Renal cortex interstitium (tissue), 11 donors: ENCODE results near the gene KLHDC7A. TPM values are rescaled to one million over a fixed set of nuclear protein-coding genes. Genes with fewer than 3 reads are reported as not detected.

Experiments
- DNase-seq, 11 donors: peaks; one replicate each; pipeline ENCODE4 v3.0.0-alpha.2; 2013; ENCODE audit warnings: low read depth in 9 of 11, low spot score in 4 of 11; ENCODE audit errors: extremely low read depth in 1 of 11
- polyA plus RNA-seq, 3 donors: library from polyadenylated mRNA; unstranded; fragments of 120-200 nt; gene quantifications; one replicate each; pipeline ENCODE4 v1.2.1, GENCODE V29; 2013; ENCODE audit not compliant: insufficient read length in 3 of 3

KLHDC7A gene
- polyA plus RNA-seq, 3 donors, result 11.1 to 11.6 (median 11.2) TPM

DNA sequence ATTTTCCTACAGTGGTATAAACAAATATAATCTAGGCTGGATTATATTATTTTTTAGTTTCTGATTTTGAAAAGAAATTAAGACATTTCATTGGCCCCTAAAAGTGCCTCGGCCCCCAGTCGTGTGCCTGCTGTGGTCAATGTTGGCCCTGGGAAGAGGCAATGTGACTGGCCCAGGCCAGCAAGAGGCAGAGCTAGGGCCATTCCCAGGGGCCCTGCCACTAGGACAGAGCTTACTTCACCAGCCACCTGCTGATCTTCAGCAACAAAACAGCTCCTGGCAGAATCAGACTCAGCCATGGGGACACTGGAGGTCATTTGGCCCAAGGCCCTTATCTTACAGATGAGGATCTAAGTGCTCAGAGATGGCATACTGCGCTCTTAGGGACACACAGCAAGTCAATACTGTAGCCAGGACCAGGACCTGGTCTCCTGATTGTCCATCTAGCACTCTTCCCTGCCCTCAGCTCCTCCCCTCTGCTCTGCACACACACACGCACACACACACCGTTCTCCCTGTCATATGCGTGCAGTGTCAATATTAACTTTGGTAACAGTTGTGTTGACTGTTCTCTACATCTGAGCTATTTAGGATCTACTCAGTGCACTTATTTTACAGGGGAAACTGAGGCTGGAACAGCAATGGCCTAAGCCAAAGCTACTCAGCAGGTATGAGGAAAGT lies 16.6 kb upstream of the KLHDC7A start:
- DNase-seq, result no peak

DNA sequence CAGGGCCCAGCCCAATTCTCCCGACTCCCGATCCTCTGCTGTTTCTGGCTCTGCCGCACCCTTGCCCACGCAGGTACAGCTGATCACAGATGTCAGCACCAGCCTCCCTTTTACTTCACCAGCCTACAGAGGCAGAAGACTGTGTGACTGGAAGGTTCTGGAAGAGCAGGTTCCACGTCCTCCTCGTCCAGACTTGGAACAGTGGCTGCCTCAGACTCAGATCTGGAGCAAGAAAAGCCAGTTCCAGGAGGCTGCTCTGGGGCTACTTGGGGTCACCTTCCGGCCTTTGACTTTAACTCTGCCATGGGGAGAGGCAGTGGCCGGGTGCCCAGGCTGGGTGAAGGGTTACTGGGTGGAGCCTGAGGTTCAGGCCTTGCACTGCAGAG lies 16.1 kb upstream of the KLHDC7A start:
- DNase-seq, result no peak

GRCh38 chr1:18466676-18467075 lies 14.1 kb upstream of the KLHDC7A start:
- no peak for DNase-seq

DNA sequence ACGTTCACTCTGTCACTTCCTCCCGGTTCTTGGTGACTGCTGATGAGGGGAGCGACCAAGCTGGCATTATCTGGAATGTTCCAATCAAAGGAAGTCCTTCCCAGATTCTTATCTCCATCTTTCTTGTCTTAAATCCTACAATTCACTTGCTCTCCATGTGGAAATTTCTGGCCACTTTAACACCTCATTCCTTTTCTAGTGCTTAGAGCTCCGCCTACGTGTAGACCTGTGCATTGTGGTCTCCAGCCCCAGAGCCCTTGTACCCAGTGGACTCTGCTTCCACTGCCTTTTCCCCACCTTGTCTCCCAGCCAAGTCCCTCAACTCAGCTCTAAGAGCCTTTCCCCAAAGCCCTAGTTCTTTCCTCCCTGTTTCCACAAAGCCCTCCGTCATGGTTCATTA lies 12.2 kb upstream of the KLHDC7A start:
- no peak for DNase-seq

GRCh38 chr1:18469514-18469913 lies 11.2 kb upstream of the KLHDC7A start:
- no peak for DNase-seq

DNA sequence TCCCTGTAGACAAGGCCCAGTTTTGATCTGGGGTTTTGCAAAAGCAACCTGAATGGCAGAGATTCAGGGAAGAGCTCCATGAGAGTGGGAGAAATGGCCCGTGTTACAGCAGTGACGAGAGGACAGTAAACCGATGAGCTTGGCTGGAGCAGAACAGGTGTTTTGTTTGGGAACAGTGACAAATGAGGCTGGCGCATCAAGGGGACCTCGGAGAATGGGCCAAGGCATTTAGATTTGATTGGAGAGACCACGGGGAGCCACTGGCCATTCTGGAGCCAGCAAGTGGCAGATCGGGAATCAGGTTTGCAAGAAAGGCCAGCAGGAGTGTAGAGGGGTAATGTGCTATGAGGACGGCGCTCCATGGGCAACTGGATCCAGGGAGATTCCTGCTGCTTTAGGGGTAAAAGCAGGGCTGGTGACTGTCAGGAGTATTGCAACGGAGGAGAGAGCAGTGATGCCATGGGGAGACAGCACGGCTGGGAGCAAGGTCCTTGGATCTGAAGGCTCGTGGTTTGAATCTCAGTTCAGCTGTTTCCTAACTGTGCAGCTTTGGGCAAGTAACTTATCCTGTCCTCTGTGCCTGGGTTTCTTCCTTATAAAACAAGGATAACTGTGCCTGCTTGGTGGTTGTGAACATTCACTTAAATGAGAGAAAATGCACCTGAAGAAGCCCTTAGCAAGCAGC lies 9.9 kb upstream of the KLHDC7A start:
- DNase-seq, result no peak

DNA sequence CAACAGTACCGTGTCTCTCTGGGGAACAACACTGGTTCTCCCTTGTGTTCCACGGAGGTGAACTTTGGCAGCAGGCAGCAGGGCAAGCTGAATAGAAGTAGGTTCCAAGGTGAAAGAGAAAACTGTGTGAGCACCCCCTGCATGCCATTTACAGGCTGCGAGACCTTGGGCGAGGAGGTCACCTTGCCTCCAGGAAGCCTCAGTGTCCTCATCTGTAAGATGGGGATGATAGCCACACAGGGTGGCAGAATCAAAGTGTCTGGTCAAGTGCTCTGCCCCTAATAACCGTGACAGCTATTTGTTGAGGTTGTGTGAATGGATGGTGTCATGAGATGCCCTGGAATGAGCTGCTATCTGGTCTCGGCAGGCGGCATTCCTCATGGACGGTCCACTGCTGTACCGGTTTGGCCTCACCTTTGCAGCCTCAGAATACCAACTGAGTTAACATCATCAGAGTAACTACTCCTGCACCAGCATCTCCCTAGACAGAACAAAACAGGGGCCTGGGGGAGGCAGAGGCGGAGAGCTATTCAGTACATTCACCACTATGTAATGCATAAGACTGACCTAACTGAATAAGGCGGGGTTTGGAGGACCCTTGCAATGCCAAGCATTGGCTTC lies 7.4 kb upstream of the KLHDC7A start:
- DNase-seq, result no peak

GRCh38 chr1:18474559-18475175 lies 6.1 kb upstream of the KLHDC7A start:
- DNase-seq, result no peak

- DNase-seq, result peak in 2 of 11 donors; percentile 18 to 22
Observed at GRCh38 chr1:18475234-18475905, 5.4 kb upstream of the KLHDC7A start.

DNA sequence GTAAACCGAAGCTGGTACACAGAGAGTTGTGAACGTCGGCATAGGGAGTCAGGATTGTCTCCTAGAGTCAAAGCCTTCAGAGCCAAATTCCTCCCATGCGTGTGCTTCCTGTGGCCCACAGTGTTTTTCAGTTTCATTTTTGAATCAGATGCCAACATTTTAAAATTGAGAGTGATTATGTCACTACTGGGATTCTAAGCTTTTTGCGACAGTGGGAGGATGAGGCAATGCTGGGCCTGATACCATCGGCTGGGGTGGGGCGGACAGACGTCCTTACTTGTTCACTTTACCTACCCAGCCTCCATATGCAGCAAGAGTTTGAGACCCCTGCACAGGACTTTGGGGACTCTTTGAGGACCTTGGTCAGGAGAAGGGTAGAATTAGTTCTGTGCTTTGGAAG lies 1.3 kb upstream of the KLHDC7A start:
- DNase-seq, result no peak

DNA sequence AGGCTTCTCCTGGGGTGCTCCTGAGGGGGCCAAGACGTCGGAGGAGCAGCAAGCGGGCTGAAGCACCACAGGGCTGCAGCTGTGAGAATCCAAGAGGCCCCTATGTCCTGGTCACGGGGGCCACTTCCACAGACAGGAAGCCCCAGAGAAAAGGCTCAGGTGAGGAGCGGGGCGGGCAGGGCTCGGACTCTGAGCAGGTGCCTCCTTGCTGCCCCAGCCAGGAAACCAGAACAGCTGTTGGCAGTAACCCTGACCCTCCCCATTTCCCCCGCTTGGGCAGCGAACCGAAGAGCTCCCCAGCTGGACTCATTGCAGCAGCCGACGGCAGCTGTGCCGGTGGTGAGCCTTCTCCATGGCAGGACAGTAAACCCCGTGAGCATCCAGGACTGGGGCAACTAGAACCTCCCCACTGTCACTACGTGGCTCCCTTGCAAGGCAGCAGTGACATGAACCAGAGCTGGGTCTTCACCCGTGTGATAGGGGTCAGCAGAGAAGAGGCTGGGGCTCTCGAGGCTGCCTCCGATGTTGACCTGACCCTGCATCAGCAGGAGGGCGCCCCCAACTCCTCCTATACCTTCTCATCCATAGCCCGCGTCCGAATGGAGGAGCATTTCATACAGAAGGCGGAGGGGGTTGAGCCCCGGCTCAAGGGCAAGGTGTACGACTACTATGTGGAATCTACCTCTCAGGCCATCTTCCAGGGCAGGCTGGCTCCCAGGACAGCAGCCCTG lies 625 bp downstream of the KLHDC7A start:
- DNase-seq, result peak in 6 of 11 donors; percentile 26 to 58 (median 51)

- no peak for DNase-seq
Observed at GRCh38 chr1:18481921-18482701, 1.4 kb downstream of the KLHDC7A start.

DNA sequence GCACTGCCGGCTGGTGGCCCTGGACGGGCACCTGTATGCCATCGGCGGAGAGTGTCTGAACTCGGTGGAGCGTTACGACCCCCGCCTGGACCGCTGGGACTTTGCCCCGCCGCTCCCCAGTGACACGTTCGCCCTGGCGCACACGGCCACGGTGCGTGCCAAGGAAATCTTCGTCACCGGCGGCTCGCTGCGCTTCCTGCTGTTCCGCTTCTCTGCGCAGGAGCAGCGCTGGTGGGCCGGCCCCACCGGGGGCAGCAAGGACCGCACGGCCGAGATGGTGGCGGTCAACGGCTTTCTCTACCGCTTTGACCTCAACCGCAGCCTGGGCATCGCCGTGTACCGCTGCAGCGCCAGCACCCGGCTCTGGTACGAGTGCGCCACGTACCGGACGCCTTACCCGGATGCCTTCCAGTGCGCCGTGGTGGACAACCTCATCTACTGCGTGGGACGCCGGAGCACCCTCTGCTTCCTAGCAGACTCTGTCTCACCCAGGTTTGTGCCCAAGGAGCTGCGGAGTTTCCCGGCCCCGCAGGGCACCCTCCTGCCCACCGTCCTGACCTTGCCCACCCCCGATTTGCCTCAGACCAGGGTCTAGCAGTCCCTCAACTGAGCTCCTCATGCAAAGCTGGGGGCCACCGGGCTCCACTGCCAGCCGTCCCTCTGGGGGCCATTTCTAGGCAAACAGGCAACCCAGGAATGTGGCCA lies 2.1 kb downstream of the KLHDC7A start:
- DNase-seq, result no peak

DNA sequence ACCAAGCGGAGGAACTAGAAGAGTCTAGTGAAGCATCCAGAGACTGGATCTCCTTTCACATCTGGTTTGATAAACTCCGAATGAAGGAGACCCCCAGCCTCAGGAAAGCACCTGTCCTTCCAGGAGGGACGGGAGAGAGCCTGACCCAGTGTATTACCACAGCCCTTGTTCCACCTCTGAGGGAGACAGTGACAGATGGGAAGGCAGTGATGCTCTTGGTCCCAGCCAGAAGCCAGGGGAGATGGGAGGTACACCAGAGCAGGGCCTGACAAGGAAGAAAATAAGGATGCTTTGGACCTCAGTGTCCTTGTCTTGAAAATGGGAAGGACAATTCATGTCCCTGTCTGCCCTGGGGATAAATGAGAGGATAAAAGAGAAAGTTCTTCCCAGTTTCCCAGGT lies 3.5 kb downstream of the KLHDC7A start:
- no peak for DNase-seq

DNA sequence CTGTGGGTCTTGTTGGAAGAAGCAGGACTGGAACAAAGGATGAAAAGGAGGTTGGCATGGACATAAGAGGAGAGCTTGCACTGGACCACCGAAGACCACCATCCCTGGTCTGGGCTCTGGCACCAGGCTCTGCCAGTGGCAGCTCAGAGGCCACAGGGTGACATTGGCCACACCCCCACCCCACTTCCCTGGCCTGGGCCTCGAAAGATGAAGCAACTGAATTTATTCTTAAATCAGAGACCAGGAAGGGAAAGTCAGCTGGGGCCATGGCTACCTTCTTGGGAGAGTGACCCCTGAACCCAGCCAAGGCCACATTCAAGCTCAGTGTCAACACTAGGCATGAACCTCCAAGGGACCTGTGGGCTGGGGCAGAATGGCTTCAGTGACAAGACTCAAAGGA lies 4.0 kb downstream of the KLHDC7A start:
- DNase-seq, result no peak

DNA sequence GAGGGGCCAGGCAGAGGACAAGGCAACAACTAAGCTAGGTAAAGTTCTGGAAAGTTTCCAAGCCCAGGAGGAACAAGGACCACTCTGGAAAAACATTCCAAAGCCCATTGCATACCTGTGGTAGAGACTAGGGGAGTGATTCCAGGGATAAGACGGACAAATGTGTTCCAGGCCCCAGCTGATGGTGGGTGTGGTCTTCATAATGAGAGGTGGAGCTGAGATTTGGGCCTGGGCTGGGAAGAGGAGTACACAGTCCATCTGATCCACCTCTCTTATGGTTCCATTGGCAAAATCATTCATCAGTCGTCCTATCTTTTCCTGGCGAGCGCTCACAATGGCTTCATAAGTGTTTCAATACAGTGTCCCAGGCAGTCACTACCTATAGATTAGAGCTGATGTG lies 4.5 kb downstream of the KLHDC7A start:
- no peak for DNase-seq

DNA sequence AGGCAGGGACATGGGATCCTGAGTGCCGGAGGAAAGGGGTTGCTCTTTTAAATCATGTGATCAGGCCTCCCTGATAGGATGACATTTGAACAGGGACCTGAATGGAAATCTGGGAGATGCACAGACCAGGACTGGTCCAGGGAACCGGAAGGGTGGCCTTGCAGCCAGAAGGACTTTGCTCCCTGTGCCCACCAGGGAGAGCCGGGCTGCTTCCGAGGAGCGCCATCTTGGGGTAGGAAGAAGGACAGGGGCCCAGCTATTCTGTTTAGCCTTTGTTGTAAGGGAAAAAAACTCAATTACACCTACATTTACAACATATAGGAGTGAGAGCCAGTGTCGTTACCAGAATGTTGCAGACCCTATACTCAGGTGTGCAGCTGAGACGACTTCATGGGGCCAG lies 5.5 kb downstream of the KLHDC7A start:
- DNase-seq, result no peak
